Colon (tissue), 2 donors: Measurements from ENCODE around the gene NLRP6.
"Not testable (repeated sequence)": the region's sequence is repeated elsewhere in the genome, so short reads cannot be mapped to it uniquely, and the experiment has no call there.

Experiments used
- FAIRE-seq: peaks from 2 replicates; lab custom pipeline; 2012; peaks lifted over from hg19 to GRCh38; lab: Jason Lieb, UNC
- donor health status: control.
- donor health status: control.

Gene NLRP6

GRCh38 chr11:325796-326591 is 47.8 kb downstream of the NLRP6 start:
- FAIRE-seq: no peak

- no peak for FAIRE-seq
Measured at GRCh38 chr11:326592-326841, 48.3 kb downstream of the NLRP6 start.

GRCh38 chr11:326842-327580 is 48.8 kb downstream of the NLRP6 start:
- FAIRE-seq: no peak

- FAIRE-seq: no peak
Measured at GRCh38 chr11:327581-327923, 49.3 kb downstream of the NLRP6 start.

- no peak for FAIRE-seq
Measured at GRCh38 chr11:328012-328411, 49.8 kb downstream of the NLRP6 start.

GRCh38 chr11:328516-329100 is 50.4 kb downstream of the NLRP6 start:
- not testable (repeated sequence) for FAIRE-seq

GRCh38 chr11:329886-330253 is 51.7 kb downstream of the NLRP6 start:
- no peak for FAIRE-seq

GRCh38 chr11:330307-330693 is 52.1 kb downstream of the NLRP6 start:
- FAIRE-seq: no peak

GRCh38 chr11:330694-331357 is 52.6 kb downstream of the NLRP6 start:
- FAIRE-seq: no peak

- FAIRE-seq: no peak
Measured at GRCh38 chr11:331358-332060, 53.3 kb downstream of the NLRP6 start.

GRCh38 chr11:332651-333480 is 54.7 kb downstream of the NLRP6 start:
- FAIRE-seq: no peak

GRCh38 chr11:333616-334263 is 55.5 kb downstream of the NLRP6 start:
- FAIRE-seq: not testable (repeated sequence)

- FAIRE-seq: no peak
Measured at GRCh38 chr11:334264-334994, 56.2 kb downstream of the NLRP6 start.
